ENCODE data around the gene NPAS2. TPM values are rescaled to one million over a fixed set of nuclear protein-coding genes. Genes with fewer than 3 reads are reported as not detected.

NPAS2 gene
- total RNA-seq, 3 donors from 2014 or later (not counting 1 experiment from before 2014, with no cell fraction given), result not detected

GRCh38 chr2:100900156-100900795 is 80.3 kb downstream of the NPAS2 start:
- 92% methylated on average over 3 of the region's 5 CpGs for WGBS (ENCODE audit: insufficient coverage)

GRCh38 chr2:100902817-100903405 is 83.0 kb downstream of the NPAS2 start:
- Histone ChIP-seq H3K4me3 (ENCODE audit: low read length) (no peak overlapping the region), H3K27ac (ENCODE audit: low read length) (no peak overlapping the region), H3K27me3 (ENCODE audit: control insufficient read depth, insufficient read depth, low read length) (no peaks in the 10 kb centered on the region), H3K4me1 (ENCODE audit: control insufficient read depth, insufficient read depth, low read length) (no peaks in the 10 kb centered on the region), H3K9me3 (ENCODE audit: control insufficient read depth, insufficient read depth, low read length) (no peaks in the 10 kb centered on the region), H3K36me3 (ENCODE audit: control insufficient read depth, insufficient read depth, low read length) (no peaks in the 10 kb centered on the region)
- intact Hi-C loops (cut with micrococcal nuclease), result no loop called here
- Mint-ChIP-seq H3K4me1 (peaks cover 0 to 8% of the 10 kb centered on the region in 2 donors), H3K36me3 (no peaks in the 10 kb centered on the region), H3K9me3 (no peaks in the 10 kb centered on the region), H3K4me3 (no peak overlapping the region), H3K27ac (no peak overlapping the region), H3K27me3 (ENCODE audit: low read depth in 2 of 2) (peaks cover 29 to 31% of the 10 kb centered on the region in 2 donors)
- ATAC-seq (no peak), DNase-seq (no peak)
- WGBS (ENCODE audit: insufficient coverage), result 52% methylated on average over 6 of the region's 6 CpGs
- no peak for TF ChIP-seq CTCF (IDR thresholded peaks at IDR 0.05)

More at GRCh38 chr2:100900156-100900795, 80.3 kb downstream of the NPAS2 start:
- intact Hi-C loops (cut with micrococcal nuclease), result no loop called here
- H3K9me3 ChIP-seq (ENCODE audit: control insufficient read depth, insufficient read depth, low read length), result no peaks in the 10 kb centered on the region
- TF ChIP-seq CTCF (IDR thresholded peaks at IDR 0.05), result no peak
- ATAC-seq (no peak), DNase-seq (no peak)
- Mint-ChIP-seq H3K4me3 (no peak overlapping the region), H3K27me3 (ENCODE audit: low read depth in 2 of 2) (peaks cover 26 to 31% of the 10 kb centered on the region in 2 donors), H3K27ac (no peak overlapping the region), H3K9me3 (no peaks in the 10 kb centered on the region), H3K36me3 (no peaks in the 10 kb centered on the region), H3K4me1 (no peaks in the 10 kb centered on the region)
- H3K4me3 ChIP-seq (ENCODE audit: low read length), result no peak overlapping the region
- no peaks in the 10 kb centered on the region for H3K27me3 ChIP-seq (ENCODE audit: control insufficient read depth, insufficient read depth, low read length)
- no peak overlapping the region for H3K27ac ChIP-seq (ENCODE audit: low read length)
- no peaks in the 10 kb centered on the region for H3K4me1 ChIP-seq (ENCODE audit: control insufficient read depth, insufficient read depth, low read length)
- H3K36me3 ChIP-seq (ENCODE audit: control insufficient read depth, insufficient read depth, low read length), result no peaks in the 10 kb centered on the region

- no peak for ATAC-seq
- no peak for TF ChIP-seq CTCF (IDR thresholded peaks at IDR 0.05)
- no peak overlapping the region for H3K4me3 Mint-ChIP-seq
Observed at GRCh38 chr2:100903534-100904258, 83.8 kb downstream of the NPAS2 start.

More at GRCh38 chr2:100903534-100904258, 83.8 kb downstream of the NPAS2 start:
- no peak for DNase-seq
- Mint-ChIP-seq H3K27ac (no peak overlapping the region), H3K4me1 (peaks cover 0 to 9% of the 10 kb centered on the region in 2 donors), H3K27me3 (ENCODE audit: low read depth in 2 of 2) (peaks cover 29 to 31% of the 10 kb centered on the region in 2 donors), H3K9me3 (no peaks in the 10 kb centered on the region), H3K36me3 (no peaks in the 10 kb centered on the region)
- intact Hi-C loops (cut with micrococcal nuclease), result no loop called here
- H3K4me1 ChIP-seq (ENCODE audit: control insufficient read depth, insufficient read depth, low read length), result no peaks in the 10 kb centered on the region
- H3K36me3 ChIP-seq (ENCODE audit: control insufficient read depth, insufficient read depth, low read length), result no peaks in the 10 kb centered on the region
- no peak overlapping the region for H3K27ac ChIP-seq (ENCODE audit: low read length)
- WGBS (ENCODE audit: insufficient coverage), result 88% methylated on average over 17 of the region's 17 CpGs
- H3K27me3 ChIP-seq (ENCODE audit: control insufficient read depth, insufficient read depth, low read length), result no peaks in the 10 kb centered on the region
- H3K9me3 ChIP-seq (ENCODE audit: control insufficient read depth, insufficient read depth, low read length), result no peaks in the 10 kb centered on the region
- H3K4me3 ChIP-seq (ENCODE audit: low read length), result no peak overlapping the region

Data from natural killer cell (primary cell).